GM08714 (cell line): Measurements from ENCODE around the gene LMAN2.

Source experiments
- H3K4me3 ChIP-seq: fragments of 200-500 bp; sonication (Bioruptor generic); 2 replicates; pipeline ENCODE4 v1.5.1; 2014; ENCODE audit warnings: mild to moderate bottlenecking, low read length, inconsistent platforms
- ZNF274 ChIP-seq: IDR thresholded peaks from 2 replicates; pipeline ENCODE4 v1.6.1; 2012; ENCODE audit warnings: mild to moderate bottlenecking, low read depth, low read length

LMAN2 gene, protein sequence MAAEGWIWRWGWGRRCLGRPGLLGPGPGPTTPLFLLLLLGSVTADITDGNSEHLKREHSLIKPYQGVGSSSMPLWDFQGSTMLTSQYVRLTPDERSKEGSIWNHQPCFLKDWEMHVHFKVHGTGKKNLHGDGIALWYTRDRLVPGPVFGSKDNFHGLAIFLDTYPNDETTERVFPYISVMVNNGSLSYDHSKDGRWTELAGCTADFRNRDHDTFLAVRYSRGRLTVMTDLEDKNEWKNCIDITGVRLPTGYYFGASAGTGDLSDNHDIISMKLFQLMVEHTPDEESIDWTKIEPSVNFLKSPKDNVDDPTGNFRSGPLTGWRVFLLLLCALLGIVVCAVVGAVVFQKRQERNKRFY

DNA sequence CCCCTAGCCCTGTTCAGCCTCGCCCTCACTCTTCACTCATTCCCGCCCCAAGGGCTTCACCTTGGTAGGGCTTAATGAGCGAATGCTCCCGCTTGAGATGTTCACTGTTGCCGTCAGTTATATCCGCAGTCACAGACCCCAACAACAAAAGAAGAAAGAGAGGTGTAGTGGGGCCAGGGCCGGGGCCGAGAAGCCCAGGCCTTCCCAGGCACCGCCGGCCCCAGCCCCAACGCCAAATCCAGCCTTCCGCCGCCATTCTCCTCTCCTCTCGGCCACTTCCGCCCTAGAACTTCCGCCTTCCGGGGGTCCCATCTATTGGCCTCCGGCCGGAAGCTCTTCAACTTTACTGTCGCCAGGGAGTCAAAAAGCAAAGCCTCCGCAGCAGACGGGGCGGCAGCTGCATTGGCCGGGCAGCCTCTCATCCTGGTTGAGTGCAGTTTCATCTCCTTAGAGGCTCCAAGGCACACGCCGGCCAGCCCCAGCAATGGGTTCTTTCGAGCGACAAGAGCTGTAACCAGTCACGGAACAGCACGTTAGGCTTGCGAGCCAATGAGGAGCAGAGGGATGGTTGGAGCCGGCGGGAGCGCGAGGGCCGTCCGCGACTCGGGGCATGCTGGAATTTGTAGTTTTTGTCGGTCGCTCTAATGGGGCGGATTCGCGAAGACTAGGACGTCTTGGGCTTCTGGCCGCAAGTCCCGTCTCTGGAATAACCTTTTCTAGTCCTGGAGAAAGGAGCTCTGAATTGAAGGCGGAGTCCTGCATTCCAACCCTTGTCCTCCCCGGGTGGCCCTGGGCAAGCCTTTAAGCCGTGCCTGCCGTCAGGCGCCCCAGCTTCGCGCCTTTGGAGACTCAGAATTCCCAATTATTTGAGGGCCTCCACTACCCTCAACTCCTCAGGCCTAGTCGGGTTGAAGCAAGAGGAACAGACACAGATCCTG is at the start of gene LMAN2:
Gene LMAN2, minus strand, starts transcription at position 277 of the 938 bp plus-strand sequence. Its CDS starts 21 bp downstream, at position 256.
- H3K4me3 ChIP-seq = peak within 1 kb of the TSS; percentile 84
- no peak for TF ChIP-seq ZNF274

GRCh38 chr5:177399997-177400868 is 48.8 kb upstream of the LMAN2 start, which contains the start of gene PFN3:
PFN3 (minus strand) TSS chr5:177400661; CDS start chr5:177400576, 85 bp downstream.
- no peak for TF ChIP-seq ZNF274
- H3K4me3 ChIP-seq = no peak within 1 kb of the TSS

- TF ChIP-seq ZNF274 = no peak
- H3K4me3 ChIP-seq = no peak overlapping the region
These were observed 46.5 kb upstream of the LMAN2 start for GRCh38 chr5:177397875-177398390.

- TF ChIP-seq ZNF274 = no peak
These were observed 45.3 kb upstream of the LMAN2 start for GRCh38 chr5:177396807-177397206.

DNA sequence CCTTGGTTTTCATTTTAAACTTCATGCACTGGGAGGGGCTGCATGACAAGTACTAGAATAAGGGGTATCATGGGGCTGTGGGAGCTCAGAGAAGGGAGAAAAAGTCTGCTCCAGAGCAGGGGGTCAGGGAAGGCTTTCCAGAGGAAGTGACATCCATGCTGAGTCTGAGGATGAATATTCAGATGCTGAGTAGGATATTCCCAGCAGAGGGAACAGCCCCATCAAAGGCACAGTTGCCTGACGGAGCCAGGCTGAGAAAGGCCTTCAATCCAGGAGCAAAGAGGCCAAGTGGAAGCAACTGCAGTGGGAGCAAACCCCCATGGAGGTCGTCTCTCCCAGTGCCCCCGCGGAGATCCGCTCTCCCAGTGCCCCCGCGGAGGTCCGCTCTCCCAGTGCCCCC is 44.6 kb upstream of the LMAN2 start:
- H3K4me3 ChIP-seq = no peak overlapping the region
- TF ChIP-seq ZNF274 = no peak

More at GRCh38 chr5:177396807-177397206, 45.3 kb upstream of the LMAN2 start:
- H3K4me3 ChIP-seq = no peak overlapping the region

DNA sequence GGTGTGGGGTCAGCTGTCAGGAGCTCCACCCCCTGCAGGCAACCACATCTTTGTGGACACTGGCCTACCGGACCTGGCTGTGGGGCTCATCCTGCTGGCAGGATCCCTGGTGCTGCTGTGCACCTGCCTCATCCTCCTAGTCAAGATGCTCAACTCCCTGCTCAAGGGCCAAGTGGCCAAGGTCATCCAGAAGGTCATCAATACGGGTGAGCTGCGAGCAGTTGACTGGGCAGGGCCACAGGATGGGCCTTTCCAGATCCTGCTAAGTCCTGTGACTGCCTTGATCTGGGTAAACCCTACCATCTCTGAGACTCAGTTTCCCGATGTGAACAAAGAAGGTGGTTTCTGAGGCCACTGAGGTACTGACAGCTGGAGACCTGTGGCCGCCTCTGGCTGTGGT is 42.5 kb upstream of the LMAN2 start:
- no peak overlapping the region for H3K4me3 ChIP-seq
- no peak for TF ChIP-seq ZNF274

DNA sequence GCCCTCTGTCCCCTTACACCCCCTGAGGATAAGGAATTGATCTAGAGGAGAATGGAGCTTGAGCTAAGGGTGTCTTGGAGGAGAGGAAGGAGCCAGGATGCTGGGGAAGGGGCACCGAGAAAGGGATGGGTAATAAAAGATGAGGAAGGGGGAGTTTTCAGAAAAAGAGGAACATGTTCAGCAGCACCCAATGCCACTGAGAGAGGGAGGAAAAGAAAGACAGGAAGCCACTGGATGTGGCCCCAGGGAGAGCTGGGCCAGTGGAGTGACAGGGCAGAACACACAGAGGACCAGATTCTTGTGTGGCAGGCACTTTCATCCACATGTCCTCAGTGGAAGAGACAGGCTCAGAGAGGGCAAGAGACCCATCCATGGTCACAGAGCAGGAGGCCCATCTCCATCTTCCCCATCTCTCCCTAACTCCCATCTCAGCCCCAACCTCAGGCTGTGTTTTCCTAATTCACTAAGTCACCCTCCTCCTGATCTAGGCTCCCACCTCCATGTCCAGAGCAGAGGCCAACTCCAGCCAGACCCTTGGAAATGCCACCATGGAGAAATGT is 41.8 kb upstream of the LMAN2 start:
- TF ChIP-seq ZNF274 = no peak
- no peak overlapping the region for H3K4me3 ChIP-seq

DNA sequence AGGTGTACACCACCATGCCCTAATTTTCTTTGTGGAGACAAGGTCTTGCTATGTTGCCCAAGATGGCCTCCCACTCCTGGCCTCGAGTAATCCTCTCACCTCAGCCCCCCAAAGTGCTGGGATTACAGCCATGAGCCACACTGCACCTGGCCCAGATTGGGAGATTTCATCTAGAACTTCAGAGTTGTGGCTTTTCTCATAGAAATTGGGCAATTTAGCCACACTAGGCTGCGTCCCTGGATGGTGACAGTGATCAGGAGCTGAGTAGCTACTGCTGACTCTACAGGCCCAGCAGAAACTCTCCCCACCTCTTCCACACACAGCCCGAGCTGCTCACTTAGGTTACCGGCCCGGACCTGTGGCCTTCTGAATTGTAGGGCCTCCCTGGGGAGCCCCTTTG is 41.3 kb upstream of the LMAN2 start:
- TF ChIP-seq ZNF274 = no peak
- H3K4me3 ChIP-seq = no peak overlapping the region

DNA sequence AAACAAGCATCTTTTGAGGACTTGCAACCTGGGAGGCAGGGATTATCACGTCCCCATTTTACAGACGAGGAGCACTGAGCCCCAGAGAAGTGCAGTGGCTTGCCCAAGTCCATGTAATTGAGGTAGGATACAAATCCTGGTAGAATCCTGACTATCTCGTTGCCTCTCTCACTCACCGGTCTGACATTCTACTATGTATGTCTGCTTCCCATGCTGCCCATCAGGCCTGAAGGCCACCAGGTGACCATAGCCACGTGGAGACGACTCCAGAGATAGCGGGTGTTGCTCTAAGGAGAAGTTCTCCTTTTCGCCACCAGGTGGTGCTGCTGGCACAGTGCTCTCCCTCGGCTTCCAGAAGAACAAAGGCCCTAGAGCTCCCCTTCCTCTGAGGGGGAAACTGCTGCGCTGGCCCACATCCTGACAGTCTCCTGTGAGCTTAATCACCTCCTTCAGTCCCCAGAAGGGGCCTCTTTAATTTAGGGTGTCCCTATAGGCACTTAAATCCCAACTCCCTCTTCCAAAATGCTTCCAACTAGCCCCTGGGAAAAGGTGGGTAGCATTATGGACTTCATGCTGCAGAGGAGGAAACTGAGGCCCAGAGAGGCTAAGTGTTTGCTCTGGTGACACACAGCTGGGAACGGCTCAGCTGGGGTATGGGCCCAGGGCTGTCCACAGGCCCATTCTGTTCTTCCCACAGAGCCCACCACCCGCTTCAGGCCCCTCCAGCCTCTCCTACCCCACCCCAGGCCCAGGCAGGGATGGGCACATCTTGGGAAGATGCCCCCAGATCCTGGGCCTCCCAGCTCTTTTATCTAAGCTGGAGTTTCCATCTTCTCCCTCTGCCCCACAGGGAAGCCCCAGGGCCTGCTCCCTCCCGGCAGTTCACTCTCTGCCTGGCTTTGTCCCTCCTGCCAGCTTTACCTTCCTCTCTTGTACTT is 39.2 kb upstream of the LMAN2 start:
- no peak overlapping the region for H3K4me3 ChIP-seq

DNA sequence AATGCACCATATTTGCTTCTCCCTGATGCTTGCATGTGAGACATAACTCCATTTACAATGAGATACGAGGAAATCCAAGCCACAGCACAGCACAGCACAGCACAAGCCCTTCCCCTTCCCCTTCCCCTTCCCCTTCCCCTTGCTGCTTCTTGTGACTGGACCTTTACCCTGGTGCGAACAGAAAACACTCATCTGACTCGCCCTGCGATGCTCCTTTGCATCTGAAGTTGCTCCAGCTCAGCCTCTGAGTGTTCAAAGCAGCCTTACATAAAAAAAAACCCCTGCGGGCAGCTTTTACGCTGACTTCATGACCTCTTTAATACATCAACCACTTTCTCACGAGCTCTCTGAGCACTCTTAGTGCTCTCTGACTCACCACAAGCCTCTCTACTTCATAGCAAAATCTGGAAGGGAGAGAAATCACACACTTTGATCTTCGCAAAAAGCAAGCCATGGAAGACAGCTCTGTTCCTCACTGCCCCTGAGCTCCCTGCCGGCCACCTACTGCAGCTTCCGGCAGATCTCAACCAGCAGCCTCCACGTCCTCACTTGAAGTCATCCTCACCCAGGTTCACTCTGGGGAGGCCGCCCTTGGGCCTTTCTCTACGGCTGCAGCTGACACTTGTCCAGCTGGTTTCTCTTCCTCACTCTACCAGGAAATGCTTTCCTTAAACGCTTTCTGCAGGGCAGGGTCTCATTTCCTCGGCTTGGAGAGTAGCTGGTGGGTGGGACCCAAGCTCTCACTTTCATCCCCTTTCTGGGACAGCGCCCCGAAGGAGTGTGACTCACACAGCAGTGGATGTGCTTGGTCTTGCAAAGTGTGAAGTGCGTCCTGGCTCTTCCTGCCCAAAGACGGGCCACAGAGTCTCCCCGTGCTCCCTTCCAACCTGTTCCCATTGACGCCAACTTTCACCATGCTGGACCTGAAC is 38.0 kb upstream of the LMAN2 start:
- no peak for TF ChIP-seq ZNF274
- no peak overlapping the region for H3K4me3 ChIP-seq

More for the DNA sequence above, 39.2 kb upstream of the LMAN2 start:
- TF ChIP-seq ZNF274 = no peak

- no peak for TF ChIP-seq ZNF274
These were observed 37.1 kb upstream of the LMAN2 start for GRCh38 chr5:177388521-177389052.

More at GRCh38 chr5:177388521-177389052, 37.1 kb upstream of the LMAN2 start:
- no peak overlapping the region for H3K4me3 ChIP-seq
